OCI-LY7 (cell line): Measurements from ENCODE around the gene COG4. TPM values are rescaled to one million over a fixed set of nuclear protein-coding genes. Genes with fewer than 3 reads are reported as not detected.

Source experiments
- BruUV-seq: library from RNA; stranded (reverse); fragments of 400-500 nt; replicated peaks from 2 replicates; lab custom pipeline; 2021; lab: Mats Ljungman, UMichigan
- CTCF ChIA-PET: fragments of 300-600 bp; sonication (Branson Sonifier 250); formaldehyde crosslinking; loops from one replicate; lab custom pipeline; 2022; ENCODE audit warnings: antibody characterized with exemption; ENCODE audit not compliant: unreplicated experiment; lab: Charles Lee
- POLR2A ChIA-PET: fragments of 300-600 bp; sonication (Branson Sonifier 250); formaldehyde crosslinking; loops from one replicate; lab custom pipeline; 2022; ENCODE audit warnings: antibody characterized with exemption; lab: Charles Lee
- DNase-seq: peaks from one replicate; pipeline ENCODE4 v3.0.0-alpha.2; 2015; ENCODE audit warnings: low spot score
- H2AFZ ChIP-seq: fragments of 200-600 bp; sonication (generic), shearing (Covaris generic); 2 replicates; pipeline ENCODE4 v1.6.1; 2014; ENCODE audit warnings: mild to moderate bottlenecking, antibody characterized with exemption, low read length, moderate library complexity
- H3K27ac ChIP-seq: fragments of 200-600 bp; sonication (generic); 2 replicates; pipeline ENCODE4 v1.5.1; 2014; ENCODE audit warnings: mixed run types, low read depth, mild to moderate bottlenecking, moderate library complexity, low read length, inconsistent platforms; ENCODE audit not compliant: poor library complexity, severe bottlenecking
- H3K36me3 ChIP-seq: fragments of 200-600 bp; sonication (generic); 2 replicates; pipeline ENCODE4 v1.6.1; 2014; ENCODE audit warnings: mild to moderate bottlenecking, antibody characterized with exemption, low read length, moderate library complexity, mixed read lengths; ENCODE audit not compliant: insufficient read depth
- H3K4me1 ChIP-seq: fragments of 200-600 bp; sonication (generic); 2 replicates; pipeline ENCODE4 v1.5.1; 2014; ENCODE audit warnings: mild to moderate bottlenecking, low read length; ENCODE audit not compliant: insufficient read depth, poor library complexity, severe bottlenecking
- H3K4me2 ChIP-seq: fragments of 200-600 bp; sonication (generic); 2 replicates; pipeline ENCODE4 v1.6.1; 2014; ENCODE audit warnings: mild to moderate bottlenecking, low read length
- H3K4me3 ChIP-seq: fragments of 200-600 bp; sonication (generic); 2 replicates; pipeline ENCODE4 v1.5.1; 2014; ENCODE audit warnings: mild to moderate bottlenecking, low read depth, low read length; ENCODE audit not compliant: poor library complexity, severe bottlenecking
- H3K79me2 ChIP-seq: fragments of 200-600 bp; sonication (generic); 2 replicates; pipeline ENCODE4 v1.6.1; 2016; ENCODE audit warnings: low read depth, mild to moderate bottlenecking, low read length, moderate library complexity, mixed read lengths; ENCODE audit not compliant: insufficient read depth
- H3K9me2 ChIP-seq: fragments of 200-600 bp; sonication (generic); 2 replicates; pipeline ENCODE4 v1.6.1; 2016; ENCODE audit warnings: mild to moderate bottlenecking, low read length, mixed read lengths; ENCODE audit not compliant: insufficient read depth
- H3K9me3 ChIP-seq: fragments of 200-600 bp; sonication (generic); 2 replicates; pipeline ENCODE4 v1.6.1; 2014; ENCODE audit warnings: mild to moderate bottlenecking, mixed run types, low read length, mixed read lengths
- H4K20me1 ChIP-seq: fragments of 200-600 bp; sonication (generic); 2 replicates; pipeline ENCODE4 v1.6.1; 2014; ENCODE audit warnings: mild to moderate bottlenecking, antibody characterized with exemption, low read length, moderate library complexity, mixed read lengths; ENCODE audit not compliant: insufficient read depth
- EZH2phosphoT487 ChIP-seq: fragments of 200-600 bp; sonication (generic); IDR thresholded peaks from 2 replicates; pipeline ENCODE4 v1.6.1; 2018; ENCODE audit warnings: low read depth, borderline replicate concordance, mild to moderate bottlenecking, mixed run types, antibody characterized with exemption, low read length, moderate library complexity, mixed read lengths
- intact Hi-C: fragments of 100-400 bp; cut with micrococcal nuclease; formaldehyde crosslinking; loops from one replicate; pipeline ENCODE4 v1.10.0; 2022; ENCODE audit not compliant: unreplicated experiment
- total RNA-seq, 2 experiments: library from RNA; depleted of rRNA in 1 of 2; stranded (reverse); fragments of >200 nt in 1 of 2; shearing (Covaris generic) in 1 of 2; gene quantifications; 2 replicates each; pipeline ENCODE4 v1.2.3, GENCODE V29; 2014 to 2022
- TF ChIP-seq, protein P1 (sequence below): fragments of 200-600 bp; sonication (generic); conservative IDR thresholded peaks from 2 replicates; pipeline ENCODE4 v1.5.1; 2014; ENCODE audit warnings: mild to moderate bottlenecking, antibody characterized with exemption, low read length, moderate library complexity, mixed read lengths

The COG4 gene
- total RNA-seq, 2 experiments from 2014 or later, result 48.8 to 100 TPM

DNA sequence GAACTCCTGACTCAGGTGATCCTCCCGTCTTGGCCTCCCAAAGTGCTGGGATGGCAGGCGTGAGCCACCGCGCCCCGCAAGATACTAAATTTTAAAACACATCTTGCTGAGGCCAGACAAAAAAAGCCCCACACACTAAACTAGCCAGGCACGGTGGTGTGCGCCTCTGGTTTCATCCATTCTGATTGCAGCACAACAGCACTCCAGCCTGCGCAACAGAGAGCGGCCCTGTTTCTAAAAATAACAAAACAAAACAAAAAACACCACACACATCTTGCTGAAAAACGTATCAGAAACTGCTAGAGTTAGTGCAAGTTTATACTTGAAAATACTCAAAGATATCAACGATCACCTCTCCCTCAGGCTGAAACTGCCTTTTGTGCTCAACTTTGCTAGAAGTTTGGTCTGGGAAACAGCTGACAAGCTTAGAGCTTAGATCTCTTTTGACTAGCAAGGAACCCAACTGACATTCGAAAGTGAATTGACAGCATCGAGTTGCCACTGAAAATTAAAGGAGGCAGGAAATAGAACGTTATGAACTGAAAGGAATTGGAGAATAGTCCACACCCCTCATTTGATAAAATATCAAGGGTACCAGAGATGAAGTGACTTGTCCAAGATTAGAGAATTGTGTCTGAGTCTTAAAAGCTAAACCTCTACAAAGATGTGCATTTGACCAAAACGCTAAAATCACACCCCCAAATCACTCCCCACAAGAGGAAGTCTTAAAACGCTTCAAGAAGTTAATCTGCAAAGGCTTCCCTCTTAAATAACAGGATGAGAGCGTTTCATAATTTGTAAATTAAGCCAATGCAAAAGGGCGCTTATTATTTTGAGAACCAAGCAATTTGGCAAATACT lies 908 bp downstream of the COG4 start:
- intact Hi-C loops, result loop anchor here (1.0 to 10.0 kb wide), 5 partner anchors 92 to 958 kb away; partner anchors contain the start of genes AARS1 and NFAT5
- POLR2A ChIA-PET, result interaction anchor here (0.5 to 1.9 kb wide), 12 partner anchors 10 to 769 kb away, joined by 3 to 13 read pairs (median 3); partner anchors contain the start of genes DDX19A and FCSK
- Histone ChIP-seq H2AFZ (peak overlapping the region; percentile 45), H3K4me3 (peak overlapping the region; percentile 99), H3K4me1 (peaks cover 40% of the 10 kb centered on the region), H3K36me3 (peaks cover 48% of the 10 kb centered on the region), H3K27ac (peak overlapping the region; percentile 88), H3K9me3 (no peaks in the 10 kb centered on the region), H3K9me2 (no peaks in the 10 kb centered on the region), H3K79me2 (peaks cover 68% of the 10 kb centered on the region), H4K20me1 (peaks cover 16% of the 10 kb centered on the region), H3K4me2 (peak overlapping the region; percentile 87)
- TF ChIP-seq, protein P1, sequence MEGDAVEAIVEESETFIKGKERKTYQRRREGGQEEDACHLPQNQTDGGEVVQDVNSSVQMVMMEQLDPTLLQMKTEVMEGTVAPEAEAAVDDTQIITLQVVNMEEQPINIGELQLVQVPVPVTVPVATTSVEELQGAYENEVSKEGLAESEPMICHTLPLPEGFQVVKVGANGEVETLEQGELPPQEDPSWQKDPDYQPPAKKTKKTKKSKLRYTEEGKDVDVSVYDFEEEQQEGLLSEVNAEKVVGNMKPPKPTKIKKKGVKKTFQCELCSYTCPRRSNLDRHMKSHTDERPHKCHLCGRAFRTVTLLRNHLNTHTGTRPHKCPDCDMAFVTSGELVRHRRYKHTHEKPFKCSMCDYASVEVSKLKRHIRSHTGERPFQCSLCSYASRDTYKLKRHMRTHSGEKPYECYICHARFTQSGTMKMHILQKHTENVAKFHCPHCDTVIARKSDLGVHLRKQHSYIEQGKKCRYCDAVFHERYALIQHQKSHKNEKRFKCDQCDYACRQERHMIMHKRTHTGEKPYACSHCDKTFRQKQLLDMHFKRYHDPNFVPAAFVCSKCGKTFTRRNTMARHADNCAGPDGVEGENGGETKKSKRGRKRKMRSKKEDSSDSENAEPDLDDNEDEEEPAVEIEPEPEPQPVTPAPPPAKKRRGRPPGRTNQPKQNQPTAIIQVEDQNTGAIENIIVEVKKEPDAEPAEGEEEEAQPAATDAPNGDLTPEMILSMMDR, result no peak
- TF ChIP-seq EZH2phosphoT487, result no peak
- peak; percentile 51 for DNase-seq
- BruUV-seq, result no TSS peak
- CTCF ChIA-PET, result interaction anchor here (0.6 kb wide), 1 partner anchor 176 kb away, joined by 3 read pairs; no protein-coding TSS in a partner anchor

DNA sequence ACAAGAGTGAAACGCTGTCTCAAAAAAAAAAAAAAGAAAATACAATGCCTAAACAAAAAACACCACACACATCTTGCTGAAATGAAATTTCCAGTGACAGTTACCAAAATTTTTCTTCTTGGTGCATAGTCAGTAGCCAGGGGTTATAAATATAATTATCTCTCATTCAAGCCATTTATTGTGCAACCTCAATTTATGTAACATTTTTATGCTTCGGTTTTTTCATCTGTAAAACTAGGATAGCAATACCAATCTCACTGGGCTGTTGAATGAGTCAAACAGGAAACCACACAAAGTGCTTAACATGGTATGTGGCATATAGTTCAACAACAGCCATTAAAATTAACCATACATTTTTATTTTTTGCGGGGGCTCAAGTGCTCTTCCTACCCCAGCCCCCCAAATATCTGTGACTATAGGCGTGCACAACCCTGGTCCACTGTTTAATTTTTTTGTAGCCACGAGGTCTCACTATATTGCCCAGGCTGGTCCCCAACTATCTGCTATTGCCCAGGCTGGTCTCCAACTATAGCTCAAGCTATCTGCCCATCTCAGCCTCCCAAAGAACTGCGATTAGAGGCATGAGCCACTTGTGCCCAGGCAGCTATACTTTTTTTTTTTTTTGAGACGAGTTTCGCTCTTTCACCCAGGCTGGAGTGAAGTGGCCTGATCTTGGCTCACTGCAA lies 2.6 kb downstream of the COG4 start:
- Histone ChIP-seq H3K79me2 (peaks cover 51% of the 10 kb centered on the region), H3K4me3 (peak overlapping the region; percentile 1), H3K27ac (no peak overlapping the region), H4K20me1 (peaks cover 4% of the 10 kb centered on the region; the same call in 1 of the 2 replicates), H2AFZ (no peak overlapping the region), H3K4me1 (peaks cover 23% of the 10 kb centered on the region), H3K9me3 (no peaks in the 10 kb centered on the region), H3K9me2 (no peaks in the 10 kb centered on the region), H3K4me2 (peak overlapping the region; percentile 51), H3K36me3 (peaks cover 48% of the 10 kb centered on the region)
- intact Hi-C loops, result loop anchor here (5.0 to 10.0 kb wide), 2 partner anchors 118 to 956 kb away; partner anchors contain the start of gene NFAT5
- BruUV-seq, result no TSS peak
- CTCF ChIA-PET, result no interaction called here
- TF ChIP-seq, protein P1, result no peak
- no peak for TF ChIP-seq EZH2phosphoT487
- POLR2A ChIA-PET, result interaction anchor here (0.6 kb wide), 2 partner anchors 10 to 15 kb away, joined by 3 to 5 read pairs; no protein-coding TSS in a partner anchor
- no peak for DNase-seq
